ENCODE data around the gene BRD3.

BRD3 gene

GRCh38 chr9:133982971-133983720 lies 84.7 kb downstream of the BRD3 start:
- Histone ChIP-seq H3K27me3 (no peaks in the 10 kb centered on the region), H3K4me3 (no peak overlapping the region), H3K9me3 (no peaks in the 10 kb centered on the region), H3K4me1 (peaks cover 0 to 21% (median 14%) of the 10 kb centered on the region in 4 donors), H3K36me3 (no peaks in the 10 kb centered on the region), H3K27ac (no peak overlapping the region)
- intact Hi-C loops (cut with DNase I; ENCODE audit: low total_unique reads) = no loop called here
- DNase-seq = no peak
- TF ChIP-seq CTCF (IDR thresholded peaks at IDR 0.05) = no peak

GRCh38 chr9:133981958-133982681 lies 85.7 kb downstream of the BRD3 start:
- intact Hi-C loops (cut with DNase I; ENCODE audit: low total_unique reads) = no loop called here

GRCh38 chr9:133981589-133981957 lies 86.3 kb downstream of the BRD3 start:
- Histone ChIP-seq H3K4me3 (no peak overlapping the region), H3K27ac (no peak overlapping the region), H3K9me3 (no peaks in the 10 kb centered on the region), H3K4me1 (peaks cover 0 to 21% (median 14%) of the 10 kb centered on the region in 4 donors), H3K36me3 (no peaks in the 10 kb centered on the region), H3K27me3 (no peaks in the 10 kb centered on the region)
- TF ChIP-seq CTCF (IDR thresholded peaks at IDR 0.05) = no peak
- no peak for DNase-seq
- intact Hi-C loops (cut with DNase I; ENCODE audit: low total_unique reads) = no loop called here

More at GRCh38 chr9:133981958-133982681, 85.7 kb downstream of the BRD3 start:
- Histone ChIP-seq H3K9me3 (no peaks in the 10 kb centered on the region), H3K27ac (no peak overlapping the region), H3K4me1 (peaks cover 0 to 21% (median 14%) of the 10 kb centered on the region in 4 donors), H3K36me3 (no peaks in the 10 kb centered on the region), H3K4me3 (no peak overlapping the region), H3K27me3 (no peaks in the 10 kb centered on the region)
- no peak for DNase-seq
- TF ChIP-seq CTCF (IDR thresholded peaks at IDR 0.05) = no peak

GRCh38 chr9:133980864-133981588 lies 86.8 kb downstream of the BRD3 start:
- peaks cover 0 to 21% (median 14%) of the 10 kb centered on the region in 4 donors for H3K4me1 ChIP-seq
- H3K9me3 ChIP-seq = no peaks in the 10 kb centered on the region
- H3K4me3 ChIP-seq = no peak overlapping the region
- no peak overlapping the region for H3K27ac ChIP-seq
- no peak for TF ChIP-seq CTCF (IDR thresholded peaks at IDR 0.05)
- peak in 1 of 2 donors; percentile 52 for DNase-seq
- no peaks in the 10 kb centered on the region for H3K36me3 ChIP-seq
- intact Hi-C loops (cut with DNase I; ENCODE audit: low total_unique reads) = no loop called here
- no peaks in the 10 kb centered on the region for H3K27me3 ChIP-seq
